Body of pancreas (tissue), 4 donors: Measurements from ENCODE around the gene NISCH.

ENCODE experiments used
- CTCF ChIP-seq, 7 experiments: fragments of 450-650 bp in 4 of 7; fragments of 200-600 bp in 3 of 7; sonication (generic) in 3 of 7; IDR thresholded peaks; one replicate each; pipeline ENCODE4 v1.5.1; 2016 to 2019; ENCODE audit warnings: antibody characterized with exemption in 7 of 7
- POLR2A ChIP-seq, 3 donors: fragments of 450-650 bp; IDR thresholded peaks; one replicate each; pipeline ENCODE4 v1.6.1; 2016; ENCODE audit warnings: antibody characterized with exemption in 3 of 3, mild to moderate bottlenecking in 2 of 3

- no peak for TF ChIP-seq CTCF (IDR thresholded peaks at IDR 0.05)
- TF ChIP-seq POLR2A (IDR thresholded peaks at IDR 0.05), result no peak
Observed at GRCh38 chr3:52519445-52520140, 64.2 kb downstream of the NISCH start.
